Subcutaneous abdominal adipose tissue (tissue), 5 donors: ENCODE measurements around the gene DSCAML1.

Experiments used
- H3K27ac ChIP-seq: one replicate; pipeline ENCODE4 v1.7.0; 2013; ENCODE audit warnings: low read depth, mild to moderate bottlenecking, inconsistent platforms, low read length, moderate library complexity
- H3K27me3 ChIP-seq, 5 donors: one replicate each; pipeline ENCODE4 v1.7.0; 2013; ENCODE audit warnings: low read length in 5 of 5, inconsistent platforms in 1 of 5; ENCODE audit not compliant: control insufficient read depth in 5 of 5, insufficient read depth in 4 of 5
- H3K36me3 ChIP-seq, 5 donors: one replicate each; pipeline ENCODE4 v1.7.0; 2013; ENCODE audit warnings: low read length in 5 of 5; ENCODE audit not compliant: control insufficient read depth in 5 of 5, insufficient read depth in 5 of 5
- H3K4me1 ChIP-seq, 5 donors: one replicate each; pipeline ENCODE4 v1.7.0; 2013; ENCODE audit warnings: low read length in 5 of 5, mild to moderate bottlenecking in 3 of 5, moderate library complexity in 1 of 5; ENCODE audit not compliant: control insufficient read depth in 5 of 5, insufficient read depth in 5 of 5
- H3K4me3 ChIP-seq, 5 donors: one replicate each; pipeline ENCODE4 v1.7.0; 2013; ENCODE audit warnings: low read length in 5 of 5, low read depth in 1 of 5
- H3K9ac ChIP-seq, 5 donors: one replicate each; pipeline ENCODE4 v1.7.0; 2013; ENCODE audit warnings: low read length in 5 of 5, mild to moderate bottlenecking in 4 of 5, moderate library complexity in 3 of 5
- H3K9me3 ChIP-seq, 5 donors: one replicate each; pipeline ENCODE4 v1.7.0; 2013; ENCODE audit warnings: low read length in 5 of 5; ENCODE audit not compliant: control insufficient read depth in 5 of 5
- donor health status: healthy.
- donor health status: healthy.
- donor health status: healthy.
- donor health status: healthy.
- donor health status: healthy.

The DSCAML1 gene

GRCh38 chr11:117442049-117442868 lies 354.8 kb downstream of the DSCAML1 start:
- H3K27ac ChIP-seq = no peak overlapping the region
- peaks cover 0 to 4% (median 0%) of the 10 kb centered on the region in 5 donors for H3K36me3 ChIP-seq
- no peak overlapping the region for H3K9ac ChIP-seq
- no peaks in the 10 kb centered on the region for H3K9me3 ChIP-seq
- H3K27me3 ChIP-seq = peaks cover 9 to 17% (median 13%) of the 10 kb centered on the region in 5 donors
- no peaks in the 10 kb centered on the region for H3K4me1 ChIP-seq
- no peak overlapping the region for H3K4me3 ChIP-seq

- peaks cover 0 to 9% (median 2%) of the 10 kb centered on the region in 5 donors for H3K36me3 ChIP-seq
- H3K9me3 ChIP-seq = no peaks in the 10 kb centered on the region
- no peak overlapping the region for H3K27ac ChIP-seq
- no peak overlapping the region for H3K4me3 ChIP-seq
- H3K27me3 ChIP-seq = peaks cover 9 to 17% (median 13%) of the 10 kb centered on the region in 5 donors
- H3K4me1 ChIP-seq = no peaks in the 10 kb centered on the region
- no peak overlapping the region for H3K9ac ChIP-seq
Observed at GRCh38 chr11:117441146-117441975, 355.7 kb downstream of the DSCAML1 start.

GRCh38 chr11:117440258-117440657 lies 356.8 kb downstream of the DSCAML1 start:
- H3K9ac ChIP-seq = no peak overlapping the region
- peaks cover 9 to 17% (median 13%) of the 10 kb centered on the region in 5 donors for H3K27me3 ChIP-seq
- H3K27ac ChIP-seq = no peak overlapping the region
- H3K9me3 ChIP-seq = no peaks in the 10 kb centered on the region
- peaks cover 0 to 16% (median 2%) of the 10 kb centered on the region in 5 donors for H3K36me3 ChIP-seq
- H3K4me1 ChIP-seq = no peaks in the 10 kb centered on the region
- H3K4me3 ChIP-seq = no peak overlapping the region

- H3K9ac ChIP-seq = no peak overlapping the region
Observed at GRCh38 chr11:117439256-117439655, 357.8 kb downstream of the DSCAML1 start.

GRCh38 chr11:117438371-117439000 lies 358.5 kb downstream of the DSCAML1 start:
- H3K9ac ChIP-seq = no peak overlapping the region
- no peaks in the 10 kb centered on the region for H3K4me1 ChIP-seq
- H3K9me3 ChIP-seq = no peaks in the 10 kb centered on the region
- H3K27ac ChIP-seq = no peak overlapping the region
- no peak overlapping the region for H3K4me3 ChIP-seq
- H3K27me3 ChIP-seq = peaks cover 2 to 12% (median 6%) of the 10 kb centered on the region in 5 donors
- H3K36me3 ChIP-seq = peaks cover 0 to 16% (median 2%) of the 10 kb centered on the region in 5 donors

More at GRCh38 chr11:117439256-117439655, 357.8 kb downstream of the DSCAML1 start:
- peaks cover 6 to 17% (median 11%) of the 10 kb centered on the region in 5 donors for H3K27me3 ChIP-seq
- no peaks in the 10 kb centered on the region for H3K9me3 ChIP-seq
- no peak overlapping the region for H3K4me3 ChIP-seq
- H3K4me1 ChIP-seq = no peaks in the 10 kb centered on the region
- H3K36me3 ChIP-seq = peaks cover 0 to 16% (median 2%) of the 10 kb centered on the region in 5 donors
- H3K27ac ChIP-seq = no peak overlapping the region

GRCh38 chr11:117437791-117438130 lies 359.3 kb downstream of the DSCAML1 start:
- H3K4me3 ChIP-seq = no peak overlapping the region
- no peaks in the 10 kb centered on the region for H3K4me1 ChIP-seq
- peaks cover 0 to 7% (median 2%) of the 10 kb centered on the region in 5 donors for H3K27me3 ChIP-seq
- H3K9me3 ChIP-seq = no peaks in the 10 kb centered on the region
- no peak overlapping the region for H3K9ac ChIP-seq
- peaks cover 0 to 20% (median 2%) of the 10 kb centered on the region in 5 donors for H3K36me3 ChIP-seq
- no peak overlapping the region for H3K27ac ChIP-seq

- Histone ChIP-seq H3K9ac (no peak overlapping the region), H3K36me3 (peaks cover 0 to 20% (median 2%) of the 10 kb centered on the region in 5 donors), H3K27ac (no peak overlapping the region), H3K27me3 (peaks cover 0 to 3% (median 0%) of the 10 kb centered on the region in 5 donors), H3K4me1 (no peaks in the 10 kb centered on the region), H3K4me3 (no peak overlapping the region), H3K9me3 (no peaks in the 10 kb centered on the region)
Observed at GRCh38 chr11:117437041-117437790, 359.8 kb downstream of the DSCAML1 start.

GRCh38 chr11:117435326-117435725 lies 361.7 kb downstream of the DSCAML1 start:
- Histone ChIP-seq H3K9me3 (no peaks in the 10 kb centered on the region), H3K4me3 (no peak overlapping the region), H3K4me1 (no peaks in the 10 kb centered on the region), H3K27me3 (peaks cover 0 to 3% (median 0%) of the 10 kb centered on the region in 5 donors), H3K36me3 (peaks cover 0 to 34% (median 2%) of the 10 kb centered on the region in 5 donors), H3K27ac (no peak overlapping the region), H3K9ac (no peak overlapping the region)

GRCh38 chr11:117434481-117434880 lies 362.5 kb downstream of the DSCAML1 start:
- peaks cover 0 to 34% (median 2%) of the 10 kb centered on the region in 5 donors for H3K36me3 ChIP-seq
- H3K27ac ChIP-seq = no peak overlapping the region
- no peaks in the 10 kb centered on the region for H3K4me1 ChIP-seq
- no peak overlapping the region for H3K4me3 ChIP-seq
- no peaks in the 10 kb centered on the region for H3K9me3 ChIP-seq
- no peak overlapping the region for H3K9ac ChIP-seq
- peaks cover 0 to 3% (median 0%) of the 10 kb centered on the region in 5 donors for H3K27me3 ChIP-seq
